GM19025 (cell line): ENCODE data around the gene ST6GAL1.

Source experiments
- ATAC-seq: cut with Tn5 transposase; IDR thresholded peaks from one replicate; pipeline ENCODE4 v1.9.1; 2021; ENCODE audit warnings: mild to moderate bottlenecking, low read depth, moderate library complexity; ENCODE audit not compliant: unreplicated experiment

ST6GAL1 gene

GRCh38 chr3:186915806-186916796 is 14.2 kb upstream of the ST6GAL1 start:
- ATAC-seq, result no peak

- ATAC-seq, result no peak
Observed at GRCh38 chr3:186917512-186918312, 12.6 kb upstream of the ST6GAL1 start.

GRCh38 chr3:186920301-186920700 is 10.0 kb upstream of the ST6GAL1 start:
- ATAC-seq, result no peak

GRCh38 chr3:186920796-186921195 is 9.5 kb upstream of the ST6GAL1 start:
- ATAC-seq, result no peak

GRCh38 chr3:186921578-186921977 is 8.7 kb upstream of the ST6GAL1 start:
- no peak for ATAC-seq

GRCh38 chr3:186922224-186922623 is 8.1 kb upstream of the ST6GAL1 start:
- no peak for ATAC-seq

- no peak for ATAC-seq
Observed at GRCh38 chr3:186922790-186923189, 7.5 kb upstream of the ST6GAL1 start.

- no peak for ATAC-seq
Observed at GRCh38 chr3:186923241-186923640, 7.1 kb upstream of the ST6GAL1 start.

- ATAC-seq, result no peak
Observed at GRCh38 chr3:186925826-186926225, 4.5 kb upstream of the ST6GAL1 start.

- no peak for ATAC-seq
Observed at GRCh38 chr3:186929186-186929585, 1.1 kb upstream of the ST6GAL1 start.

GRCh38 chr3:186929685-186930084 is 641 bp upstream of the ST6GAL1 start:
- no peak for ATAC-seq

- ATAC-seq, result peak; percentile 70
Observed at GRCh38 chr3:186930641-186931531, 560 bp downstream of the ST6GAL1 start.

- ATAC-seq, result peak; percentile 9
Observed at GRCh38 chr3:186931532-186932280, 1.4 kb downstream of the ST6GAL1 start.

- no peak for ATAC-seq
Observed at GRCh38 chr3:186932281-186933181, 2.2 kb downstream of the ST6GAL1 start.

- no peak for ATAC-seq
Observed at GRCh38 chr3:186933816-186934215, 3.5 kb downstream of the ST6GAL1 start.

- no peak for ATAC-seq
Observed at GRCh38 chr3:186935133-186935532, 4.8 kb downstream of the ST6GAL1 start.

GRCh38 chr3:186937017-186937875 is 6.9 kb downstream of the ST6GAL1 start:
- ATAC-seq, result no peak

GRCh38 chr3:186938716-186939115 is 8.4 kb downstream of the ST6GAL1 start:
- ATAC-seq, result no peak
